Mammary microvascular endothelial cell (primary cell): ENCODE measurements around the gene FAM20C. TPM values are rescaled to one million over a fixed set of nuclear protein-coding genes. Genes with fewer than 3 reads are reported as not detected.

Experiments
- total RNA-seq: library from RNA; depleted of rRNA; stranded (reverse); fragments of >200 nt; gene quantifications from 2 replicates; pipeline ENCODE4 v1.2.3, GENCODE V29; 2015

The FAM20C gene
- 17.6 and 22.7 TPM in 2 replicates for total RNA-seq

DNA sequence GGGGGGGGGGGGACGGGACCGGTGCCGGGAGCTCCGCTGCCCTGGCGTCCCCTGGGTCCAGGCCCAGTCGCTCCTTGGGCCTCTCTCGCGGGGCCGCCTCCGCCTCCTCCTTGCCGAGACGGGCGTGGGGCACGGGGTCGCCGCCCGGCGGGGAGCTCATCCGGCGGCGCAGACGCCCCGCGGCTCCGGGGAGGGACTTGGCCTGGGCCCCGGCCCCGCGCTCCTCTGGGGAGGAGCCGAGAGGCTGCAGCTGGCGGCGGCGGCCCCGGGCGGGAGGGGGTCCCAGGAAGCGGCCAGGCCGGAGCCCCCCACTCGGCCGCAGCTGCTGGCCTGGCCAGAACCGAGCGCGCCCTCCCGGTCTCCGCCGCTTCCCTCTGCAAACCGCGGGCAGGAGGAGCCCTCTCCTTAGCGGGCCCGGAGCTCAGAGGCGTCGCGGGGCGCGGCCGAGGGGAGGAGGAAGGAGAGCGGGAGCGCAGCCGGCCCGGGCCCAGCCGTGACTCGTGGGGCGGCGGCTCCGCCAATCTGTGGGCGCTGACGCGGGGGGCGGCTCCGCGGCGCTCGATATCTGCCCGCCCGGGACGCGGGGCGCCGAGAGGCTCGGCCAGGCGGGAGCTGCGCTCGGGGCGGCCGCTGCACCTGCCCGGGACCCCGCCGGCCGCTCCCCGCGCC lies at the start of gene FAM20C:
TSS of gene FAM20C (plus strand) at position 591 of the 669 bp plus-strand sequence. CDS start 629 bp downstream, outside the sequence.

DNA sequence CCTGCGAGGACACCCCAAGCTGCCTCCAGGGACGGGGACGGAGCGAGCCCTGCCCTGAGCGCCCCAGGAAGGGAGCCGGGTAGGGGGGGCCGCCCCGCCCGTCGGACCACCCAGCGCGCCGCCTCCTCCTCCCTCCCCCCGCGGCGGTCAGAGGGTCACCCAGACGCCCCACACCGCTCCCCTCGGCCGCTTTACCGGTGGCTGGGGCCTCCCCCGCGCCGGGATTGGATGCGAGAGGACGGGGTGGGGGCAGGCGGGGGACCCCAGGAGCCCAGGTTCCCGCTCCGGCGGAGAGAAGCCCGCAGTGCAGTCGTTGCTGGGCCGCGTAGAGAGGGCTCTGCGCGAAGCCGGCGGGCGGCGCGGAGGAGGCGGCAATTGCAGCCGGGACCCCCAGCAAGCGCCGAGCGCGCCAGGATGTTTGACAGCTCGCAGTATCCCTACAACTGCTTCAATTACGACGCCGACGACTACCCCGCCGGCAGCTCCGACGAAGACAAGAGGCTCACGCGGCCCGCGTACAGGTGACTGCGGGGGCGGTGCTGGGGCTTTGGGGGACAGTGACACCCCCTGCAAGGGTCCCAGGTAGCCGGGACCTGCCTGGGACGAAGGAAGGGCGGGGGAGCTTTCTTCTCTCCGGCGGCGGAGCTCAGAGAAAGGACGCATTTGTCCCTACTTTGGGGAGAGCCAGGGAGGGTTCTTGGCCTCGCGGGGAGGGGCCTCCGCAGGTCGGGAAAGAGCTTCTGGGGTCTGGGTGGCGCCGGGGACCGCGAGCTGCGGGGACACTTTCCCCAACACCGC lies 97.6 kb downstream of the FAM20C start, which contains the start of gene FOXL3:
TSS of gene FOXL3 (plus strand) at position 415 of the 798 bp plus-strand sequence. CDS start at position 415, 0 bp downstream.

Other genes with a start within 250 kb of the FAM20C start
- not detected in 2 replicates for gene FOXL3, start 97.6 kb downstream of the FAM20C start, total RNA-seq